ENCODE results near the gene POLR3GL. TPM values are rescaled to one million over a fixed set of nuclear protein-coding genes. Genes with fewer than 3 reads are reported as not detected.

POLR3GL gene
- total RNA-seq, 1 donor = 15.1 TPM

DNA sequence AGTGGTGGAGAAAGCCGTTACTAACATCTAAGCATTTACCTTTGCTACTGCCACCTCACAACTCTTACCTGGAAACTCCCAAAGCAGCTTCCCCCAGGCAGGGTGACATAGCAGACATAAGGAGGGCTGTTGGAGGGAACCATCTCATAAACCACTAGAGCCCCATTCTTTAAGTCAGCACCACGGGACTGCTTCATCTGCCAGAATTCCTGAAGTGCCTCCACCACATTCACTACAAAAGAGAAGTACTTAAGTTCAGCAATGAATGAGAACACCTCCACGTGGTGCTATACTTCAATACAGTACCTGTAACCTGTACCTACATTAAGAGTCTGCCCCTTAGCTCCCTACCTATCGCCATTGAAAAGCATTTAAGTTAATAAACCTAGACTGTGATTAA lies 16.9 kb upstream of the POLR3GL start:
- no peak for DNase-seq (ENCODE audit: low read depth in 2 of 3, low spot score in 2 of 3)

DNA sequence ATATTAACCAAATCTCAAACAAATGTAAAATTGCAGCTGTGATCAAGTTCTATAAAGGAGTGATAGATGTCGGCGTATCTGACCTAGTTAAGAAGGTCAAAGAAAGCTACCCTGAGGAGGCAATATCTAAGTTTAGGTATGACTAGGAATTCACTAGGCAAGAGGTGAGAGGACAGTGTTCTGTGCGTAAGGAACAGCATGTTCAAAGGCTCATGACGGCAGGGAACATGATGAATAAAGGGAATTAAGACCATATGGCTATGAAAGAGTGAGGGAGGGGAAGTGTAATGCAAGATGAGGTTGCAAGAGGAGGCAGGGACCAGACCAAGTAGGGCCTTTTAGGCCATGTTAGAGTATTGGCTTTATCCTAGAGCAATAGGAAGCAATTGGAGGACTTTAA lies 15.3 kb upstream of the POLR3GL start:
- DNase-seq (ENCODE audit: low read depth in 2 of 3, low spot score in 2 of 3) = no peak

DNA sequence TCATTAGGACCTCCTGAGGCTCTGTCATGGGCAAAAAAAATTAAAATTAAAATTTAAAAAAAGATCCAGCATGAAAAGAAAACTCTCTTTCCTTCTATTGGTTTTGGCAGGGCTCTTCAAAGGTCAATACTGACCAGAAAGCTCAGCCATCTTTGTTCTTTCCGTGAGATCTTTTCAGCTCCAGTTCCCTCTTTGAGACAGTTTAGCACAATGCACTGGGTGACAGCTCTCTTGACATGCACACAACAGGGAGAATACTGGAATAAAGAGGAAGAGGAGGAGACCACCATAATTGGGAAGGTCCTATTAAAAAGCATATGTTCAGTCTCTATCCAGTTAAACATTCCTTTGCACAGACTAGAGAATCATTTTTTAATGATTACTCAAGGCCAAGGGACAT lies 13.0 kb upstream of the POLR3GL start:
- DNase-seq (ENCODE audit: low read depth in 2 of 3, low spot score in 2 of 3) = no peak

DNA sequence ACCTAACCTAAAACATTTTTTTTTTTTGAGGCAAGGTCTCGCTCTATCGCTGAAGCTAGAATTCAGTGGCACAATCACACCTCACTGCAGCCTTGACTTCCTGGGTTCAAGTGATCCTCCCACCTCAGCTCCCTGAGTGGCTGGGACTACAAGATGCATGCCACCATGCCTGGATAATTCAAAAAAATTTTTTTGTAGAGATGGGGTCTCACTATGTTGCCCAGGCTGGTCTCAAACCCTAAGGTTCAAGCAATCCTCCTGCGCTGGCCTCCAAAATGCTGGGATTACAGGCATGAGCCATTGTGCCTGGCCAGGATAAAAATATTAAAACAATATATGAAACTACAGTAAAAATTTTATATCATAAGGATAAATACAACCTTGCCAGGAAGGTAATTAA lies 11.6 kb upstream of the POLR3GL start:
- DNase-seq (ENCODE audit: low read depth in 2 of 3, low spot score in 2 of 3) = no peak

DNA sequence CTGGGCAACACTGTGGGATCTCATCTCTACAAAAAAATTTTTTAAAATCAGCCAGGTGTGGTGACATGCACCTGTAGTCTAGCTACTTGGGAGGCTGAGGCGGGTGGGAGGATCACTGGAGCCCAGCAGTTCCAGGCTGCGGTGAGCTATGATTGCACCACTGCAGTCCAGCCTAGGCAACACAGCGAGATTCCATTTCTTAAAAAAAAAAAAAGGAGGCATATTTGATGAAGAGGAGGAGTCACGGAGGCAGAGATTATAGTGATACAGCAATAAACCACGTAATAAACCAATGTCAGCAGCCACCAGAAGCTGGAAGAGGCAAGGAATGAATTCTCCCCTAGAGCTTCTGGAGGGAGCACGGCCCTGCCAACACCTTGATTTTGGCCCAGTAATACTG lies 10.6 kb upstream of the POLR3GL start:
- no peak for DNase-seq (ENCODE audit: low read depth in 2 of 3, low spot score in 2 of 3)

DNA sequence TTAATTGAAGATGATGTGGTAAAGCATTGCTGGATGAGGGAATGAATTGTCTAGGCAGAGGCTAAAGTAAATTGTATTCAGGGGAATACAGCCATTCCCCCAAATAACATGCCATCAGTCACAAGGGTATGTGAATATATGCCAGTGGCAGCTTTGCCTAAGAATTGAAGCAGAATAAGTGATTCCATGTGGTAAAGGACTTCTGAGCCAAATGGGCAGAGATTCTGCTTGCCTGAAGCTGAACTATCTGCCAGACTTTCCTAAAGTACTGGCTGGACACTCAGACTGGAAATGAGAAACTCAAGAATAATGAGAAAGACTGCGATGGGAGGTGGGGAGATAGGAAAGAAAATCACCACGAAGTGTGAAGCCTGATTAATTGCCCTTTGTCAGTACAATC lies 9.1 kb upstream of the POLR3GL start:
- no peak for DNase-seq (ENCODE audit: low read depth in 2 of 3, low spot score in 2 of 3)

DNA sequence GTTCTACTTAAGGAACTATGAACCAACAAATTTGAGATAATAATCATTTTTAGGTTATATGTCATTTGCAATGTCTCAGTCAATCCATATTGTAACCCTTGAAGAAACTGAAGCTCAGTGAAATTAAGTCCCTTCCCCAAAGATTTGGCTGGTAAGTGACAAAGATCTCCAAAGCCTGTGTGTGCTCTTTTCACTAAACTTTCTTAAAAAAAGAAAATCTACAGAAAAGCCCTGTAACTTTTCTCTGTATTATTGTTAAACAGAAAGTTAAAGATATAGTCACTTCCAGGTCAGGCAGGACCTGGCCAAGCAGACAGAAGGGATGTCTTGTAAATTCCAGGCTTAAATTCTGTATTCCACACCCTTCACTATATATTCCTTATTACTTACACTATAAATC lies 8.1 kb upstream of the POLR3GL start:
- DNase-seq (ENCODE audit: low read depth in 2 of 3, low spot score in 2 of 3) = no peak

DNA sequence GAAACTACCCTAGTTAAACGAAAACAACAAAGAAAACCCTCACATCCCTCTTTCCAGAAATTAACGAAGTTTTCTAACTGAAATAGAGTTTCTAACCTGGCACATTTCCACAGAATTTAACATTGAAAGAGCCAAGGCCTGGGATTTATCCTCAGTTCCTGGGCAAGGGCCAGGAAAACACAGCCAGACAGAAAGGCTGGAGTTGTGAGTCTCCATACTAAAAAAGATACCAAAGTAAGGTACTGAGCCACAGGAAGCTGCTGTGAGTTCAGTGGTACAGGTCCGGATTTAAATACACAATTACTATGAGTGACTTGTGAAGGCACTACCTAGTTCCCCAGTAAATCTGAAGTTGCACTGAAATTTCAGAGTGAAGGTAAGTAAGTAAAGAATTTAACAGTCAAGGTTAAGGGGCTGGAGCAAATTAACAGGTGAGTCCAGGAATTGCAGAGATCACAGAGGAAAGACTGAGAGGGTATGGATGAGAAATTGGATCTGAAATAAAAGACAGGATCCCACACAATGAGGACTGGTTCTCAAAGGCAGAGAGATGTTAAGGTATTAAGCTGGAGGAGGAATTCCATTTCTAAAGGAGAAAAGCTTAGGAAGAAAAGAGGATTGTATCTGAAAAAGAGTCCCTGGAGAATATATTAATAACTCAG lies 7.6 kb upstream of the POLR3GL start:
- DNase-seq (ENCODE audit: low read depth in 2 of 3, low spot score in 2 of 3) = no peak

DNA sequence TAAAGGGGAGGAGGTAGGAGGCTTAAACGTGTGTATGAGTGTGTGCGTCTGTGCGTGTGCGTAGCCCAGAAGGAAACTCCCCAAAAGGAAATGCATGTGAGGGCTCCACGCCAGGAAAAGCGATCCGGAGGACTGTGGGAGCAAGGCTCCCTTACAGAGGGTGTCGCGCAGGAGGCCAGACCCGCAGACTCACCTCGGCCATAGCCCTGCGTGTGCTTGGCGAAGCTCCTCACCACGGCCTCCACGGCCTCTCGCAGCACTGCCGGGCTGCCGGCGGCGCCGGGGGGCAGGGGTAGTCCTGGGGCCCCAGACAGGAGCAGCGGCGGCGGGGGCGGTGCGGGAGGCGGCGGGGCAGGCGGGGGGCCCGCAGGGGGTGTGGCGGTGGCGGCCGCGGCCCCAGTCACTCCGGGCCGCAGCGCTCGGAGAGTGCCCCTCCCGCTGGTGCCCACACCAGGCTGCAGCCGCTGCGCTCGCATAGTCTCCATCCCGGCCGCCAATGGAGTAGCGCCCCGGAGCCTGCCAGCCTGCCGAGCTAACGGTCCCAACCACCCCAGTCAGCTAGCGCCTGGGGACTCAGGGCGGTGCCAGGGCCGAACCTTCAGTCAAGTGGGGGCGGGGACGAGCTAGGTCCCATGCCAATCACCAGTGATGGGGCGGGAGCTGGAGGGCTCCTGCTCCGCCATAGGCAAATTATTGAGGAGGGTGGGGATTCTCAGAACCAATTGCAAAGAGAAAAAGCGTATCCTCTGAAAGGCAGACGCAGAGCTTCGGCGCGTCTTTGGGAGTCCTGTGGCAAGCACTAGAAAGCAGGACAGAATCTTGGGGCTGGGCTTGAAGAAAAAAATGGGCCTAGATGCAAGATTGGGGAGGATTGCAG lies 6.8 kb upstream of the POLR3GL start, which contains the start of gene LIX1L:
TSS of gene LIX1L (minus strand) at position 575 of the 877 bp plus-strand sequence. CDS start at position 485, 90 bp downstream.
- DNase-seq (ENCODE audit: low read depth in 2 of 3, low spot score in 2 of 3) = peak; percentile 84 to 98 (median 96)

DNA sequence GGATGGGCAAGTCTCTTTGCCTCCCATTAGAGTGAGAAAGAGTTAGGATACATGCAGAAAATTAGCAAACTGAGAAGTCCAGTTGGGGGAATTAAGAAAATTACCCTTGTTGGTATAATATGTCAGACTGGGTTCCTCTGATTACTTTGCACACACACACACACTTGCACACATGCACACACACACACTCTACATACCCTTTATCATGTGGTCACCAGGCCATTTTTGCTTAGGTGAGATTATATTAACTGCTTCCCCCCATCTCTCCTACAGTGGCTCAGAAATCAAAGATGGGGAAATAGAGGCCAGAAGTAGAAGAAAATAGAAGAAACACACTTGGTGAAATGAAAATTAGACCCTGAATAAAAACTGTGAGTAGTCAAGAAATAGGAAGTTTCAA lies 5.8 kb upstream of the POLR3GL start:
- DNase-seq (ENCODE audit: low read depth in 2 of 3, low spot score in 2 of 3) = no peak

DNA sequence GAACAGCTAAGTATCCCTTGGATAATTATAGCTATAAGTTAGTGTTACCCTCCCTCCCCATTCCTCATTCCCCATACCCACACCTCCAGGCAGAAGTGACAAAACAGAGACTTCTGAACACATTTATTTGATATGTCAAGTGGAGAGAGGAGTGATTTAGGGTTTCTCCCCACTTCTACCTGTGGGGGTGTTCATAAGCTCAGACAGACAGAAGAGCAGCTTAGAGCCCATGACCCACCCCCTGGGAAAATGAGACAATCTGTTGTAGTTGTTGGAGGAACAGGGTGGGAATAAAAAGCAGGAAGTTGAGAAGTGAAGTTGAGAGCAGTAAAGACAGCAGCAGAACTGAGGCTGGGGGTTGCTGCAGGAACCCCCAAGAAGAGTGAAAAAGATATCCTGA lies 5.2 kb upstream of the POLR3GL start:
- no peak for DNase-seq (ENCODE audit: low read depth in 2 of 3, low spot score in 2 of 3)

DNA sequence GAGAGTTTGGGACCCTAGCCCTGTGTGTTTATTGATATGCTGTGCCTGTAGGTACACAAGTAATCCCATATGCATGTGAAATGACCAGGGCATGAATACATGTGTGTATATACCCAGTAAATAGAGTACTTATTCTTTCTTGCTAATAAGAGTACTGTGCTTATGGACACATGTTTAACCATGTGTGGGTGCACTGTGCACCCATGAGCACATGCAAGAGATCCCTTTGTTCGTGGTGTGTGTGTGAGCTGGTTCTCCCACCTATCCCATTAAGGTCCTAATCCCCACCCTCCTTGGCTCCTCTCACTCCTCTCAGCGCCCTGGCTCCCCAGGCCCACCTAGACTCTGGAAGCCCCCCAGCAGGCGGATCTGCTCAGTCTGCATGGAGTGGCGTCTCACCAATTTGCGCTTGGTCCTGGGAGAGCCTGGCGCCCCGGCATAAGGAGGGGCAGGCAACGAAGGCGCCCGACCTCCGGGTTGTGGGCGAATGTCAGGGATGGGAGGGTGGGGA lies 4.5 kb upstream of the POLR3GL start:
- DNase-seq (ENCODE audit: low read depth in 2 of 3, low spot score in 2 of 3) = no peak

DNA sequence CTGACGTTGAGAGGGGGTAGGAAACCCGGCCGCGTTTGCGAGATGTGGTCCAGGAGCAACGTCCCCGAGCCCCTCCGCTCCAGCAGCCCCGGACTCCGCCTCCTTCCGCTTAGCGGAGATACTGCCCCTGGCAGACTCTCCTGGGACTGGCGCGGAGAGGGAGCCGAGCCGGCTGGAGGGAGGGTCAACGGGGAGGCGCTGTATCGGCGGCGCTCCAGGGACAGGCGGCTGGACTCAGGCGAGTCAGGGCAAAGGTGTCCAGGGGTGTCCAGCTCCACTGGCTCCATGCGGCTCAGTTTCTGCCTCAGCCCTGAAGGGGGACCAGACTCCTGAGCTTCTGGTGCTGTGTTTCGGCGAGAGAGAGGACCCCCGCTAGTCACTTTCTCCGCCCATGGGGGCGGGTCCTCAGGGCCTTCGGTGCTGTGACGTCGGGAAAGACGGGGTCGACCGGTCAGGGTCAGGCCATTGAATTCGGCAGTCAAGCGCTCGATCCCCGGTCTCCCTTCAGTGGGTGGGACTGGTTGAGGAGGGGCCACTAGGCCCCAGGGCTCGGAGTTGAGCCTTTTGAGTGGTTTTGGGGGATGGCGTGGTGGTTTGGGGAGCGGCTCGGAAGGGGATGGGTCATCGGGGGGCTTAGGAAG lies 3.9 kb upstream of the POLR3GL start:
- peak in 2 of 3 donors; percentile 60 to 82 for DNase-seq (ENCODE audit: low read depth in 2 of 3, low spot score in 2 of 3)

DNA sequence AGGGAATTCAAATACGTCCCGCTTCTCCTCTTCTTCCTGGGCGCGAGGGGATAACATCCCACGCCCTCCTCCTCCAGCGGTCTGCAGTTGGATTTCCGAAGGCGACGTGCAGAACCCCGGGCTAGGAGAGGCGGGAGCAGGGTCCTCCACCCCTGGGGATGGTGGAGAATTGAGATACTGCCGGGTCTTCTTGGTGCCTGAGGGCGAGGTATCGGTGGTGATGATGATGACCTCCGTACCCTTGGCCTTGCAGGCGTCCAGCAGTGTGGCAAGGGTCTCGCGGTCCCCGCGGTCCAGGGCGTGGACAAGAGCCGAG lies 3.4 kb upstream of the POLR3GL start:
- DNase-seq (ENCODE audit: low read depth in 2 of 3, low spot score in 2 of 3) = no peak

DNA sequence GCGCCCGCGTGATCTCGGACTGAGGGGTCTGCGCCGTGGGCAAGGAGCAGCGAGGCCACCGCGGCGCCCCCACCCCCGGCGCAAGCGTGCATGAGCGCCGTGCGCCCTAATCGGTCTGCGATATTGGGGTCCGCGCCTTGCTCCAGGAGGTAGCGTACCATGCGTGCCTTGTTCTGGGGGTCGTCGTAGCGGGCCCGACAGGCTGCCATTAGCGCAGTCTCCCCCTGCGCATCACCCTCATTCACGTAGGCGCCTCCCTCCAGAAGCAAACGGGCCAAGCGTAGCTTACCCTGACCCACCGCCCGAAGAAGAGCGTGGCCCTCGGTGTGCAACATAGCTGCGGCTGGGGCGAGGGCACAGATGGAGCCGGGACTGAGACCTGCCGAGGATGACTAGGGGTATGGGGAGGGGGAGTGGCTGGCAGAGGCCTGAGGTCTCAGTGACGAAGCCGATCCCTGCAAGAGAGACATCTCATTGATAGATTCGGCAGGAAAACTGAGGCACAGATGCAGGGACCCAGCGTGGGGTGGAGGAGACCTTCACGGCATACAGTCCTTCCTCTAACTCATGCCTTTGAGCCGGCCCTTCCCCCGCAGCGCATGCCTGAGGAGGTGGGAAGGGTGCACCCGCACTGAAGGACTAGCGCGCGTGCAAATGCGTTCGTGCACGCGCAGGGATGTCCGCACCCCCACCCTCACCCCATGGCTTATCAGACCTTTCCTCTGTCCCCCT lies 2.9 kb upstream of the POLR3GL start:
- DNase-seq (ENCODE audit: low read depth in 2 of 3, low spot score in 2 of 3) = no peak

DNA sequence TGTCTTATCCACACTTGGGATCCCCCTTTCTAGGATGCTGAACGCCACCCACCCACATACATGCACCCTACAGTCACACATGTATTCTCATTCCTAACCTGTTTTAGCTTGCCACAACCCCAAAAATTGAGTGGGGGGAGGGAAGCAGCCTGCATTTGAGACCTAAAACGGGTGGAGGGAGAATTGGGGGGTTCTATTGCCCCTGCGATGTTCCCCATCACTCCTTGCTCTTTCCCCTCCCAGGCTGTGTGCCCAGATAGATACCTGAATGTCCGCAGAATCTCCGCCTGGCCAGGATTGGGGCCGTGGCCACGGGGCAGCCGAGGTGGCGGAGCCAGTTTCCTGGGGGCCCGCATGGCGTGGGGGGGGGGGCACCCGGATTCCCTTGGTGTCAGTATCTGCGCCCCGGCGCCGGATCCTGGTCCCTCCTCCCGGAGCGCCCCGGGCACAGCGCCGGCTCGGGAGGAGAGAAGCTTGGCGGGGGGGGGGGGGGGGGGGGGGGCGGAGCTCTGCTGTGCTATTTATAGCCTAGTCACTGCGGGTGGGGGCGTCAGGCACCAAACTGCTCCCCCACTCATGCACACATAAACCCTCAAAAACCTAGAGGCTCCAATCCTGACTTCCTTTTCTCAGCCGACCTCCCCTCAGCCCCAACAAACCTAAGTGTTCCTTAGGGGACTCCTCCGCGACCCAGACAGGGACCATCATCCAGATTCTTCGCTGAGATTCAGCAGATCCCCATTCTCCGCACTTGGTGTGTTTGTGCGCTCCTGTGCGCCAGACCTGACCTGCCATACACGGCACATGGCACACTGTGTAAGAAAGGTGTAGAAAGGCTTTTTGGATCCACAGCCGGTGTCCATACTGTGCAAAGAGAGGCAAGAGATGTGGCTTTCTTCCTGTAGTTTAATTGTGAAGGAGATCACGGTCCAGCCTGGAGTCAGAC lies 2.1 kb upstream of the POLR3GL start:
- no peak for DNase-seq (ENCODE audit: low read depth in 2 of 3, low spot score in 2 of 3)

DNA sequence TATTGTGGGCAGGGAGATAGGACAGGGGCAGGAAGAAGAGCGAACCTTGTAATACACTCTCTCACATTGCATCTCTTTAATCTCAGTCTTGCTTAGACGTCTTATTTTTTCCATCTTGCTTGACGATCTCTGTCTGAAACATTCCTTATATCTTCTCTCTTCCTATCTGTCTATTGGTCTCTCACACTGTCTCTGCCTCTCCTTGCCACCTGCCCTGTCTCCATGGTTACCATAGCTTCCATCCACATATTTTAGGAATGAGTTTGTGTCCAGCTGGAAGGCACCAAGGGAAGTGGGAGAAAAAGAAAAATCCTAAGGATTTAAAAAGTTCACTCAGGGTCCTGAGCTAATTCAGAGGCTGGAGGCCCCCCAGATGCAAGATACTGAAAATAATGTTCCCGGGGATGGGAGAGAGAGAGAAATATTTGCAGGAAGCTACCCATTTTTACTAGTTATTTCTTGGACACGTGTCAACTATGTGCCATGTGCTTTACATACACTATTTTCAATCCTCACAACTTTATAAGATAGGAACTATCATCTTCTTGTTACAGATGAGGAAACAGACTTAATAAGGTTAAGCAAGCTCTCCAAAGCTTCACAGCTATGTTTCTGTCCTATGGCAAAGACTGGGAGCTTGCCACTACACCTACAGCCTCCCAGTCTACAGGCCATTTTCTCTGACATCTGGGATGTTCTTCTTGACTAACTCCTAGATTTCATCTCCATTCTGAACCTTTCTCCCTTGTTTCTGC lies 1.0 kb upstream of the POLR3GL start:
- no peak for DNase-seq (ENCODE audit: low read depth in 2 of 3, low spot score in 2 of 3)

DNA sequence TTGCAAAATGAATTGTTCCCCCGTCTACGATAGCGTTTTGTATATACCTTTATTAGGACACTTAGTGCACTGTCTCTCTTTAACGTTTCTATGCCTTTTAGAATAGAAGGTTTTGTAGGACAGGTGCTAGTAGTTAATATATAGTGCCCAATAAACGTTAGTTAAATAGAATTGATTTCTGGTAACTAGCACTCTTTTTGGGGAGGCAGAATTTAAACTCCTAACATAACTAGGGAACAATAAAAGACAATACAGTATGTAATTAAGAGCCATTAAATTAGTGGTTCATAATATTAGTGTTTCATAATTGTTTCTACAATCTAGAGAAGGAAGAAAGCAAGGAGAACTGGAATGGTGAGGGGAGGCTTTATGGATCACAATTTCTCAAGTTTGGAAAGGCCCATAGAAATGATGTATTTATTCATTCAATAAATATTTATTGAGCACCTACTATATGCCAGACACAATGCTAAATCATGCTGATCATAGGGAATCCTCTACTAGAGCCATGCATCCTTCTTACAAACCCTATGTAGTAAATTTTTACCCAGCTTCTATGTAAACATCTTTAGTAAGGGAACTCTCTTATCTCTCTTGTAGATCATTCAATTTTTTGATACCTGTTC lies 742 bp downstream of the POLR3GL start:
- no peak for DNase-seq (ENCODE audit: low read depth in 2 of 3, low spot score in 2 of 3)

DNA sequence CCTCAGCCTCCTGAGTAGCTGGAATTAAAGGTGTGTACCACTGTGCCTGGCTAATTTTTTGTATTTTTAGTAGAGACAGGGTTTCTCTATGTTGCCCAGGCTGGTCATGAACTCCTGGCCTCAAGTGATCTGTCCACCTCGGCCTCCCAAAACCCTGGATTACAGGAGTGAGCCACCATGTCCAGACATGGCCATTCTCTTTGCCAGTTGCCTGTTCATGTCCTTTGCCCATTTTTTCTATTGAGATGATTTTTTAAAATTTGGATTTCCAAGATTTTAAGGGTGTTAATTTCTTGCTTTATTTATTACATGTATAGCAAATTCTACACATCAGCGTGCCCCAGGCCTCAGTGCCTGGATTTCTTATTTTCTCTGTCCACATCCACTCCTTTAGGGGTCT lies 2.8 kb downstream of the POLR3GL start:
- no peak for DNase-seq (ENCODE audit: low read depth in 2 of 3, low spot score in 2 of 3)
